CD4-positive, alpha-beta T cell treated with Interleukin-4 for 1 hour (primary cell): ENCODE data around the gene FGGY.
"Not testable (repeated sequence)": the region's sequence is repeated elsewhere in the genome, so short reads cannot be mapped to it uniquely, and the experiment has no call there.

ENCODE experiments used
- DNase-seq, 2 donors: peaks; one replicate each; pipeline ENCODE4 v3.0.0-alpha.2; 2020 to 2022

The FGGY gene

DNA sequence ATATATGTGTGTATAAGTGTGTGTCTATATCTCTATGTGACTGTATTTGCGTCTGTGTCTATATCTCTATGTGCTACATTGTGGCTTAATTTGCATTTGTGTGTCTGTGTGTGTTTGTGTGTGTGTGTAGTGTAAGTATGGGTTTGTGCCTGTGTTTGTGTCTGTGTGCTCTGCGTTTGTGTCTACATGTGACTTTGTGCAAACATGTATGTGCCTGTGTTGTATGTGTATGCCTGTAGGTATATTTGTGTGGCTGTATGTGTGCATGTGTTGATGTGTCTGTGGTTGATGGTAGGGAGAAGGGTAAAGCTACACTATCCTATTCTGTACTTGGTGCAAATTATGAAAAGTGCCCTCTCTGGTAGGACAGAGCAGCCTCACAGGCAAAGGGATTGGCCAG lies 7.3 kb upstream of the FGGY start:
- DNase-seq, result no peak

DNA sequence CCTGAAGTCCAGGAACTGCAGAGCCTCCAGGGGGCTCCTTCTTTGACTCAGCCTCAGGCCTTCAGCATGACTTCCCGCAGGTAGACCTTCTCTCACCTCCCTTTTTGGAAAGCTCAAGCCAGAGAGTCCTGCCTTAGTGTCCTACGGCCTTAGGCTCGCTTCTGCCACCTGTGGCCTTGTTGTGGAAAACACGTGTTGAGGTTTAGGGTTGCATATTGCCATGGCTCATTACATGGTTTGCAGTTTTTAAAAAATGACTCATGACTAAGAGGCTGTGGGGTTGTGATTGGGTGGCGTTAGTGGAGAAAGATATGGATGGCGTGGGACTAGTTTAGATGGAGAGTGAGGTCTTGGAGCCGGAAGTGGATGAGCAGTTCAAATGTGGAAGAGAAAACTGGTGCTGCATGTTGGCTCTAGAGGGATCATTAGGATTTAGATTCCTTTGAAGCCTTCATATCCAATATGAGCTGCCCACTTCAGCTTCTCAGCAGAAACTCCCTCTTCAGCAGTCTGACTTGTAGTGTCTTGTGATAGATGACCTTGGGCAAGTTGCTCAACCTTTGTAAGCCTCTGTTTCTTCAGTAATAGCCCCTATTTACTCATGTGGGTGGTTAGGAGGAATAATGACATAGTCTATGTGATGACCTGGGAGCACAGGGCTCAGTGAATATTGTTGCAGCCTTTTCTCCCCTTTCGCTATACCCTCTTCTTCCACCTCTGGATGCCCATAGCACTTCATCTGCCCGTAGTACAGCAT lies 6.5 kb upstream of the FGGY start:
- DNase-seq, result peak in 1 of 2 donors; percentile 42

DNA sequence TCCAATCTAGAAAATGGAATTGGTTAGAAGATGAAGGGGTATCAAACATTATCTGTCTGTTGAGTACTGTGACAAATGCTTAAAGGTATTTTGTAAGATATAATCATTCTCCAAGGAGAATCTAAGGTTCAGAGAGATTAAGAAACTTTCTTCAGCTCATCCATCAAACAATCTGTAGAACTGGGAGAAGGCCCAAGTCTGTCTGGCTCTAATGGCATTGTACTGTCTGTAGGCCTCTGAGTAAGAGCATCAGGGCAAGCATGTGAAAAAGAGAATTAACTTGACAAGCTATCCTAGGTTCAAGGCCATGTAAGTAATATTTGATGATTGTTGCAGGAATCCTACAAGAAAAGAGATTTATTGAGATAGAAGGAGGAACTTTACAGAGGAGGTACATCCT lies 5.3 kb upstream of the FGGY start:
- no peak for DNase-seq

DNA sequence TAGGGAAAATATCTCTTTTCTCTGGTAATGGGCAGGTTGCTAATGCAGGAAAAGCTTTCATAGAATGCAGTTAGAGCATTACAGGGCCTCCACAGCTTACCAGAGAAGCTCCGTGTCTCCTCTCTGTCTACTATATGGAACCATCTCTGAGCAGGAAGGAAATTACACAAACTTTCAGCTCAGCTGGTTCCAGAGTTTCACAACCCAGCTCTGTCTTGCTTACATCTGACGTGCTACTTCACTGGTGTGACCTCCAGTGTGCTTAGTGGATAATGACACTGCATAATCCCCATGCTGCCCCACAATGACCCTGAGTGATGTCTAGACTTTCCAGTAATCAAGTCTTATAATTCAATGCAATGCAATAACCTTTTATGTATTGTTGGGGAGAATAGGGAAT lies 4.3 kb upstream of the FGGY start:
- DNase-seq, result peak; percentile 33 to 80

DNA sequence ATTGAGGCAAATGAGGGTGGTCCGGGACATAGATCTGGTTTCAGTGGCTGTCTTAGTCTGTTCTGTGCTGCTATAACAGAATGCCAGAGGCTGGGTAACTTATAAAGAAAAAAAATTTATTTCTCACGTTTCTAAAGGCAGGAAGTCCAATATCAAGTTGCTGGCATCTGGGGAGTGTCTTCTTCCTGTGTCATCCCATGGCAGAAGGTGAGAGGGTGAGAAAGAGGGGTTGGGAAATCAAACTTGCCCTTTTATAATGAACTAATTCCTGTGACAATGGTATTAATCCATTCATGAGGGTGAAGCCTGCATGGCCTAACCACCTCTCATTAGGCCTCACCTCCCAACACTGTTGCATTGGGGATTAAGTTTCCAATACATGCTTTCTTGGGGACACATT lies 3.7 kb upstream of the FGGY start:
- no peak for DNase-seq

DNA sequence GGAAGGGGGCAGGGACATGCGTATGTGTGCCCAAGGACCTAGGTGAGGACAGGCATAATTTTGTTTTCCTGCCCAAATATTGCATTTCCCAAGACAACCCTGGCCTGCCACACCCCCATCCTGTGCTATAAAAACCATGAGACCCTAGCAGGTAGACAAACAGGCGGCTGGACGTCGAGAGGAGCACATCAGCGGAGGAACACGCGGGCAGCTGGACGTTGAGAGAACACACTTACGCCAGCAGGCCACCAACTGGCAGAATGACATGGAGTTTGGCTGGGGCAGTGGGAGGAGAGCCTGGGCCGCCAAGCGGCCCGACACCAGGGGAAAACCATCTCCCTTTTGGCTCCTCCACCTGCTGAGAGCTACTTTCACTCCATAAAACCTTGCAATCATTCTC lies 3.0 kb upstream of the FGGY start:
- DNase-seq, result no peak

DNA sequence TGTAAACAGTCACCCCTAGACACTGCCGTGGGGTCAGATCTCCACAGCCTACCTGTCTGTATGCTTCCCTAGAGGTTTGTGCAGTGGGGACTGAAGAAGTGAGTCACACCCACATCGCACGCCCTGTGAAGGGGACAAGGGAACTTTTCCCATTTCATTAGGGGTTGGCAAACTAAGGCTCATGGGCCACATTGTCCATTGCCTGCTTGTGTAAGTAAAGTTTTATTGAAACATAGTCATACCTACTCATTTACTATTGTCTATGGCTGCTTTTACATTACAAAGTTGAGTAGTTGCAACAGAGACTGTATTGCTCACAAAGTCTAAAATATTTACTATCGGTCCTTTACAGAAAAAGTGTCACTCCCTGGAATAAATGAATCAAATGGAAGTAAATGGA lies 2.5 kb upstream of the FGGY start:
- DNase-seq, result no peak

DNA sequence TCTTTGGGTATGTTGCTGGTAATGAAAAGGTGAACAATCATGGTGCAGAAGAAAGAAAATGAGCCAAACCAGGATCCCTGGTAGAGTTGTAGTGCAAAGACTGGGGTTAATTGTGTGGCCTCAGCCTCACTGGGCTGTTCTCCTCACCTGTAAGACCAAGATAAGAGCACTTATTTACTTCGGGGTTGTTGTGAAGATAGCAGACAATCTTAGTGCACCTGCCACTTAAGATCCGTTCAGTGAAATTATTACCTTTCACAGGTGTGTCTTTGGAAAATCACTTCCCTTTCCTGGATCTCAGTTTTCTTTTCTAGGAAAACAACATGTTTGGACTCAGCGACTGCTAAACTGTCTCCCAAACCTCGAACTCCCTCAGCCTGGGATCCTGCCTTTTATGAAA lies 1.3 kb upstream of the FGGY start:
- no peak for DNase-seq

DNA sequence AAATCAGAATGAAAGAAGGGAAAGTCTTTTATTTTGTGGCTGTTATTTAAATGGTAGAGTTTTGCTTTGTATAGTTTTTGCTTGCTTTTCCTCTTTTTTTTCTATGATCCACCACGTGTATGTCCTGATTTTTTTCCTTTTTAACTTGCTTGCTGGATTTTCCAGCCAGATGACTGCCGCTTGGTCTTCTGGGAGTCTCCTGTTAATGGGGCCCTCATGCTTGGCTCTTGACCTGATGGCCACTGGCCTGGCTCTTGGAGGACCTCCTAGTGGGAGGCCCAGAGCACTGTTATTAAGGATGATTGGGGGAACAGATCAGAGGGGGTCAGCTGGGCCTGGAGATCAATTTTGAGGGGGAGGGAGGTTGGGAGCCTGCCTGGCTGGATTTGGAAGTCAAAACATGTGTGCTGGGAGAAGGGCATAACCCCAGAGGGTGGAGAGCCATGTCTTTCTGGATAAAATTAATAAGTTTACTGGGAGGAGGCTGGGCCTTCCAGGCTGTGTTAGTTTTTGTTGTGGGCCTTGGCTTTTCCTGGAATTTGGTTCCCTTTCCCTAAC lies 1.2 kb downstream of the FGGY start:
- DNase-seq, result no peak

DNA sequence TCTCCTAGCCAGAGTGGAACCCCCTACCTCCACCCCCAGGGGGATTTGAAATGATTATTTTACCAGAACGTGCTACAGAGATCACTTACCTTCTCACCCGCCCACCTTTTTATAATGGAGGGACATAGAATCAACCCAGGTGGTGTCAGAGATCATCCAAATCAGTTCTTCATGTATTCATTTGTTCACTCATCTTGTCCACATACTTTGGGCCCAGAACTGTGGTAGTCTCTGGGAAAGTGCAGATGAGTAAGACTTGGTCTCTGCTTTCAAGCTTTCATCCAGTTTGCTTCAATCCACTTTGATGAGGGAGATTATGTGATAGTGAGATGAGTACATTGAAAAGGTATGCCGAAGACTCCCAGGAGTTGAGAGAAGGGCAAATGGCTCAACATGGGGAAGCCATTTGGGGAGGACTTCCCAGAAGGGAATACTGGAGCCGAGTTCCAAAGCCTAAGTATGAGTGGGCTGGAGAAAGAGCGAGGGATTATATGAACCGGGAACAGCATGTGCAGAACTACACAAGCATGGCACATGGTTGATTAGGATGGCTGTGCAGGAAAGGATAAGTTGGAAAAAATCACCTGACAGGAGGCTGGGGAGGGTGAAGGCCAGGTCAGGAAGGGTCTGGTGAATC lies 1.9 kb downstream of the FGGY start:
- DNase-seq, result no peak

DNA sequence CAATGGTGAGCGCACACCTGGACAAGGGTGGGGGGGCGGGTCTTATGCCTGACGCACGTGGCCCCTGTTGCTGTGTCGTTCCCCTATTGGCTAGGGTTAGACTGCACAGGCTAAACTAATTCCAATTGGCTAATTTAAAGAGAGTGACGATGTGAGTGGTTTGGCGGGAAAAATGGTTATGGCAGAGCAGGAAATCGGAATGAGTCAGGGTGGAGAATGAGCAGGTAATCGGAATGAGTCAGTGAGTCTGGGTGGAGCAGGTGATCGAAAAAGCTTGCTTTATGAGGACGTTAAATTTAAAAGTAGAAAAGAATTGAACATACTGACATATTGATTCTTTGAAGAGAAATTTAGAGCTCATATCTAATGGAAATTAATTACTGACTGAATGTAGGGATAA lies 2.8 kb downstream of the FGGY start:
- DNase-seq, result not testable (repeated sequence)

DNA sequence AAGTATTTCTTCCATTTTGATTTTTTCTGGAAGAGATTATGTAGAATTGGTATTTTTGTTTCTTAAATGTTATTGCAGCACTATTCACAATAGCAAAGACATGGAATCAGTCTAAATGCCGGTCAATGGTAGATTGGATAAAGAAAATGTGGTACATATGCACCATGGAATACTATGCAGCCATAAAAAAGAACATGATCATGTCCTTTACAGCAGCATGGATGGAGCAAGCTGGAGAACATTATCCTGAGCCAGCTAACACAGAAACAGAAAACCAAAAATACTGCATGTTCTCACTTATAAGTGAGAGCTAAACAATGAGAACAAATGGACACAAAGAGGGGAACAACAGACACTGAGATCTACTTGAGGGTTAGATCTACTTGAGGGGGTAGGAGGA lies 5.4 kb downstream of the FGGY start:
- DNase-seq, result no peak

DNA sequence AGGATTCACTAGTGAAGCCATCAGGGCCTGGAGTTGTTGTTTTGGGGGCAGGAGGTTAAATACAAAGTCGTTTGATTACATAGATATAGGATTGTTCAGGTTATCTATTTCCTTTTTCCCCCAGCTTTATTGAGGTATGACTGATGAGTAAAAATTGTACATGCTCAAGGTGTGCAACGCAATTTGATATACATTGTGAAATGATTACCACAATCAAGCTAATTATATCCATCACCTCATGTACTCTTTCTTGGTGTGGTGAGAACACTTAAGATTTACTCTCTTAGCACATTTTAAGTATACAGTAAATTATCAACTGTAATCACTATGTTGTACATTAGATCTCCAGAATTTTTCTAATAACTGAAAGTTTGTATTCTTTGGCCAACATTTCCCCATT lies 6.0 kb downstream of the FGGY start:
- DNase-seq, result no peak

DNA sequence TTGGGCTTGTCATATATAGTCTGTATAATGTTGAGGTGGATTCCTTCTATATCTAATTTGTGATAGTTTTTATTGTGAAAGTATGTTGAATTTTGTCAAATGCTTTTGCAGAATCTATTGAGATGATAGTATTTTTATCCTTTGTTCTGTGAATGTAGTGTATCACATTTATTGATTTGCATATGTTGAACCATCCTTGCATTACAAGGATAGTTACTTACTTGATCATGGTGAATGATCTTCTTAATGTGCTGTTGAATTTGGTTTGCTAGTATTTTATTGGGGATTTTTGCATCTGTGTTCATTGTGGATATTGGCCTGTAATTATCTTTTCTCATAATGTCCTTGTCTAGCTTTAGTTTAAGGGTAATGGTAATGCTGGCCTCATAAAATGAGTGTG lies 8.3 kb downstream of the FGGY start:
- no peak for DNase-seq

DNA sequence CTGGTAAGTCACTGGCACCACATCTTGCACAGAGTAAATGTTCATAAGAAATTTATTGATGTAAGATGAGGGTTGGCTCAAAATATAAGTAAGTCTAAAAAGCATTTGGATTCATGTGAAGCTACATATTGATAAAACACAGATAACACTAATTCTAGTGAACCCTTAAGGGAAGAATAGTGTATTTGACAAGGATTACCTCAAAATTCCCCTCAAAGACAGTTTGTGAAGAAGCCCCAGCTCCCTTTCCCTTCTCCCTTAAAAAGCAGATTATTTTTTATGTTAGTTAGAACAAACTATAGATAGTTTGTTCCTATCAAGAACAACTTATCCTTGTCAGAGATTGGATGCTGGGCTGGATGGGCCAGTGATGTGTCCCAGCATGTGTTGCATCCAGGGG lies 10.7 kb downstream of the FGGY start:
- DNase-seq, result no peak

DNA sequence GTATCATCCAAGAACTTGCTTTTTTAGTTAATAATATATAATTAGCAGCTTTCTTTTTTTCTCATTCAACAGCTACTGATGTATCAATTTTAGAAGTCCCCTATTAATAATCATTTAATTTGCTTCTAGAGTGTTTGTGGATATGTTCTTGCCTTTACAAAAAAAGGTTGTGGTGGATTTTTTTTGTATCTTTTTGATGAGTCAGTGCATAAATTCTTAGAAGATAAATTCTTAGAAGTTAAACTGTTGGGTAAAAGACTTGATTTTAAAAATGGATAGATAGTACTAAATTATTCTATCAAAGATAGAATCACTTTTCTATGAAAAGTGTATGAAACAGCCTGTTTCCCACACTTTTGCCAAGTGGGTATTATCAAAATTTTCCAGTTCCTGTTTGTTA lies 11.9 kb downstream of the FGGY start:
- no peak for DNase-seq

DNA sequence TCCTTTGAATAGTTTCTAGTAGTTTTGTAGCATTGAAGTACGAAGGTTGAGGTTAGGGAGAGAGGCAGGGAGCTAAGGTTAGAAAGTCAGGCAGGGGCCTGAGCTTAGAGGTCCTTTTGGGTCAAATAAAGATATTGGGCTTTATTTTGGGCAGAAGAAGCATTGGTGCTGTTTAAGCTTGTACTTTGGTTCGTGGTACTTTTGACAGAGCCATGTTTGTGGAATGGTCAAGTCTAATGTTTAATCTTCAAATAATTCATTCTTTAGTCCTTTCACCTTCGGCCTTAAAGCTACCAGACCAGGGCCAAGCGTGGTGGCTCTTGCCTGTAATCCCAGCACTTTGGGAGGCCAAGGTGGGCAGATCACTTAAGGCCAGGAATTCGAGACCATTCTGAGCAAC lies 12.5 kb downstream of the FGGY start:
- DNase-seq, result no peak

DNA sequence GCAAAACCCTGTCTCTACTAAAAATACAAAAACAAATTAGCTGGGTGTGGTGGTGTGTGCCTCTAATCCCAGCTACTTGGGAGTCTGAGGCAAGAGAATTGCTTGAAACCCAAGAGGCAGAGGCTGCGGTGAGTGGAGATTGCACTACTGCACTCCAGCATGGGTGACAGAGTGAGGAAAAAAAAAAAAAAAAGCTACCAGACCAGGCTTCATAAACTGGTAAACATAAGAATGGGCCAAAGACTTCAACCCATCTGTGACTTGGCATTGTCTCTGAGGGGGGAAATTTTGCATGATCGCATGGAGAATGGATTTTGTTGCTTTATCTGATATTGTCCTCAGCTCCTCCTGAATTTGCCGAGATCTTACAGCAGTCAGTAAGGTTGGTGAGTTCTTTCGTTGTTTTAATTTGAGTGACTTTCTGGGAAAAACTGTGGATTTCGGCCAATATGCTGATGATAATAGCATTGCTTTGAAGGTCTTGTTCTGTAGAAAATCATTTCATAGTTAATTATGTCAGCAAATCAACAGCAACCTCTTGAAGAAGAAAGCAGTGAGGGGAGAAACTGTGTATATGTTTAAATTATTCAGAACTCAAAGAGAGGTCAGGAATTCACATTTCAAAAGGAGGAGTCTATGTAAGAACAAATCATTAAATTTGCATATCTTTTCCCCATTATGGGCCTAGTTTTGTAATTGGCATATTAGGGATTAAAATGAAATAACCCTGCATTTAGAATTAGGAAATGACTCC lies 13.1 kb downstream of the FGGY start:
- DNase-seq, result no peak

DNA sequence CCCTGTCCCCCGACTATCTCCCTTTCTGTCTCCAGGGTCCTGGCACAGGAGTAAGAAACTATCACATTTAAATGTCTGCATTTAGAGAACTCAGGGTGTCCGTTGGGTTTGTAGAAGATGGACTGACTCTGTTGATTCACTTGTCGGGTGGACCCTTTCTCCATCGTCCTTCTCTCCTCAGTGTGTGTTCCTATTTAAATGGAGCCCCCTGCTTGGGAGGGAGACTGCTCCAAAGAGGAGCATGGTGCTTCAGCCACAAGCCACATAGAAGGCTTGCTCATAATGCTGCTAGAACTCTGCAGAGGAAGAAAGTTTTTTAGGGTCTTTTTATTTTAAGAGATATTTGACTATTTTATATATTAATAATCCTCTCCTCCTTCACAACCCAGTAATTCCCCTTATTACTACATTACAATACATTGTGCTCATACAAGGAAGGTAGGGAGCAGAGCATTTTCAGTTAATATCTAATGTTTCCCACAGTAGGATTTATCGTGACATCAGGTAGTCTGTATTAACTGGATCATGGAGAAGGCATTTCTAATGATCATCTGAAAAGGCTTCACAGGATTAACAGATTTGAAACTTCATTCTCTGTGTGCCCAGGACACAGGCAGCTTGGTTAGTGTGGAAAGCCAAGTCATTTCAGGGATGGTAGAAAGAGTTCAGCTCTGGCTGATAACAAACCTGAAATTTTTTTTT lies 13.8 kb downstream of the FGGY start:
- DNase-seq, result no peak

DNA sequence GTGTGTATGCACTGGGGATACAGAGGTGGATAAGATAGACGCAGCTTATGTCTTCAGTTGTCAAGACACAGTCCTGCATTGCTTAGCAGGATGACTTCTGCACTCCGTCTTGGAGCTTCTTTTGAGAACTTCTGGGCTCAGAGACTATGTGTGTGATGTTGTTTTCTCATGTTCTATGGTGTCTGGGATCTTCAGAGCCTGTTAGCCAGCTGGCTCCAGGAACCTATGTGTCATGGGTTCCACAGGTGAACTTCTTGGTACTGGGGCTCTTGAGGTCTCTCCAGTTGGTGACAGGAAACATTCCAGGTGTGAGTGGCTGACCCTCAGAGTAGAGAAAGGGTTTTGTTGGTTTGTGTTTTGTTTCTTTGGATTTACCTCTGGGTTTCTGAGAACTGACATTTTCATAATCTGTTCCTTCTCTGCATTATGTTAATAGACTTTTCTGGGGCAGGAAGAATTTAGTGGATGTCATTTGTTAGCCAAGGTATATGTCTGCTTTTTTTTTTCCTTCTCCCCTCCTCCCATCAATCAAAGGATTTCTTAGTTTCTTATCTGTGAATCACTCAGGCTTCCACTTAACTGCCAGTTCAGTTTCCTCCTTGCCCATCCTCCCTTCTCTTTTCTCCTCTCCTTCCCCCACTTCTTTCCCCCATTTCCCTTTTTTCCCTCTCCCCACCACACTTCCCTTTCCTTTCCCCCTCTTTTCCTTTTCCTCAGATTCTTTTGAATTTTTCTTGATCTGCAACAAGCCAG lies 18.1 kb downstream of the FGGY start:
- DNase-seq, result no peak

DNA sequence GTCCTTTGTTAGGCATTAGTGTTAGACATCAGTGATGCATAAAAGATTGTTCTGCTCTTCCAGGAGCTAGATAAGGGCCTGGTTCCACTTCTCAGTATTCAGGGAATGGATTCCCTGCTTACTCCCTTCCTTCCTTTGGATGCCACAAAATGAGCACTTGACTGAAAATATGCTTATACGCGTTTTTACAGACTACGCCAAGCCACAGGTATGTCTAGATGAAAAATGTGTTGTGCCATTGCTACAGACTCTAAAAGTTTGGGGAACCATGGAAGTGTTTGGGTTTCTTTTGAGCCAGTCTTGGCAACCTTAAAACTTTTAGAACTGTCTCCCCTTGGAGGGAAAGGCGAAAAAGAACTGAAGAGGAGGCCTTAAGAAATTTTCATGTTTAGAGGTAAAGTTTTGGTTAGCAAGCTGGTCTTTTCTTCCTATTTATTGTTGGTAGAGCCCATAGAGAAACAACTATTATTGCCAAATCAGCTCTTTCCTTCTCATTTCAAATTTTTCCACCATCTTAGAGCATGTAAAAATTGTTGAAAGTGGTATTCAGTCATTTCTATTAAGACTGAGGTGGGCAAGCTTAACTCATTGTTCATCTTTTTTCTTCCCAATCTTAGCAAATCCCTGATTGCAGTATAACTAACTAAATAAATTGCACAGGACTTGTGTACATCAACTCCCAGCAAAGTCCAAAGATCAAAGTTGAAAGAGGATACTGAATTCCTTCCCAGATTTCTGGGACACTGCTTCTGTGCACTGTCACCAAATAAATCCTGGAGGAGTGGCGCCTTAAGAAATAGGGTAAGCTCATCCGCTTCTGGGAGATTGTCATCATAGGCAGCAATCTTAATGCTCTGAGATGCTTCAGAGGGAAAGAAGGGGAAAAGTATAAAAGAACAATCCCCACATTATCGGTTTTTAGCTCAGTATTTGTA lies 18.9 kb downstream of the FGGY start:
- no peak for DNase-seq
